HS-5 (cell line): Measurements from ENCODE around the gene ARHGAP45.

Experiments used
- DNase-seq: peaks from one replicate; pipeline ENCODE4 v3.0.0-alpha.2; 2012; ENCODE audit warnings: low read depth

ARHGAP45 gene

DNA sequence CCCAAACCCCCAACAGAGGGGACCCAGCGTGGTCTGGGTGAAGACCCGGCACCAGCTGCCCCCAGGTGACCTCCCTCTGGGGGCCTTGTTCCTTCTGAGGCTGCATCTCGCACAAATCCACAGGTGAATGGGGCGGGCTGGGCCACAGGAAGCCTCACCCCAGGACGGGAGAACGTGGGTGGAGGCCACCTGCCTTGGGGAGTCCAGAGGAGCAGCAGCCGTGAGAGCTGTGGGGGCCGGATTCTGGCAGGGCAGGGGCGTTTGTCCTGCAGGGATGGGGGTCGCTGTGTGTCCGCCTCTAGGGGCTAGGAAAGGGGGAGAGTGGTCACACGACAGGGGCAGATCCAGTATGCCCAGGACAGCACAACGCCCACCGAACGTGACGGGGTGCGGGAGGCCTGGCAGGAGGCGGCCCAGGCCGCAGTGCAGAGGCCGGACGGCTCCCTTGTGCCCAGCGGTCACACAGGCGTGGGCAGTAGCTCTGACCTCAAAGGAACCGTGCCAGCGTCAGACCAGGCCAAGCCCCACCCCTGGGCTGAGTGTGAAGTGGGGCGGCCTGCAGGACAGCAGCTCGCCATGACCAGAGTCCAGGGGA is 21.5 kb downstream of the ARHGAP45 start:
- DNase-seq = no peak

GRCh38 chr19:1089126-1089771 is 22.3 kb downstream of the ARHGAP45 start:
- no peak for DNase-seq

- DNase-seq = no peak
Observed at GRCh38 chr19:1089891-1090290, 22.9 kb downstream of the ARHGAP45 start.

GRCh38 chr19:1090731-1091543 is 24.0 kb downstream of the ARHGAP45 start:
- no peak for DNase-seq

DNA sequence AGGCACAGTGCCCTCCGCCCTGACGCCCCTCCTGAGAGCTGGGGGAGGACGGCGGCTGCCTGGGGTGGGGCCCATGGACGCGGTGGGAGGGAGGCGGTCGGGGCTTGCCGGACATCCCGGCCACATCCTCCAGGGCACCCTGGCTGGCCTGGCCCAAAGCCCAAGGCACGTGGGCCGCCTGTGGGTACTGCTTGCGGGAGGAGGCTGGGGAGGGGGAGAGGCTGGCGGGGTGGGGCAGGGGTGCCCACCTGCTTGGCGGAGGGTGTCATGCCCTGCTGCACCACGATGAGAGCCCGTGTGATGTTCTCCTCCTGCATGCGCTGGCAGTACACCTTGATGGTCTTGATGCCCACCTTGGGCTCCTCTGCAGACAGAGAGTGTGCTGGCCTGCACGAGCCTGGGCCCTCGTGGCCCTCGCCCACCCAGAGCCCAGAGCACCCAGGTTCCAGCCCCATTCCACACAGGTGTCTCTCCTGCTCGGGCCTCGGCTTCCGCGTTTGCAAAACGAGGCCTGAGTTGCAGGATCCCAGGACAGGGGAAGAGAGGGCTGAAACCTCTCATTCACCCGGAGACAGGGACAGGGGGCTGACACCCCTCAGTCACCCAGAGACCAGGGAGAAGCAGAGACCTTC is 24.7 kb downstream of the ARHGAP45 start:
- no peak for DNase-seq

GRCh38 chr19:1093330-1093729 is 26.4 kb downstream of the ARHGAP45 start:
- DNase-seq = no peak

GRCh38 chr19:1093811-1094553 is 27.0 kb downstream of the ARHGAP45 start:
- no peak for DNase-seq

GRCh38 chr19:1094655-1094977 is 27.6 kb downstream of the ARHGAP45 start:
- DNase-seq = no peak

GRCh38 chr19:1094978-1095701 is 28.2 kb downstream of the ARHGAP45 start, which contains the start of gene POLR2E:
Gene POLR2E (minus strand): TSS chr19:1095375. CDS start chr19:1095315, 60 bp downstream.
- DNase-seq = peak; percentile 83

- DNase-seq = no peak
Observed at GRCh38 chr19:1097810-1098176, 30.8 kb downstream of the ARHGAP45 start.

DNA sequence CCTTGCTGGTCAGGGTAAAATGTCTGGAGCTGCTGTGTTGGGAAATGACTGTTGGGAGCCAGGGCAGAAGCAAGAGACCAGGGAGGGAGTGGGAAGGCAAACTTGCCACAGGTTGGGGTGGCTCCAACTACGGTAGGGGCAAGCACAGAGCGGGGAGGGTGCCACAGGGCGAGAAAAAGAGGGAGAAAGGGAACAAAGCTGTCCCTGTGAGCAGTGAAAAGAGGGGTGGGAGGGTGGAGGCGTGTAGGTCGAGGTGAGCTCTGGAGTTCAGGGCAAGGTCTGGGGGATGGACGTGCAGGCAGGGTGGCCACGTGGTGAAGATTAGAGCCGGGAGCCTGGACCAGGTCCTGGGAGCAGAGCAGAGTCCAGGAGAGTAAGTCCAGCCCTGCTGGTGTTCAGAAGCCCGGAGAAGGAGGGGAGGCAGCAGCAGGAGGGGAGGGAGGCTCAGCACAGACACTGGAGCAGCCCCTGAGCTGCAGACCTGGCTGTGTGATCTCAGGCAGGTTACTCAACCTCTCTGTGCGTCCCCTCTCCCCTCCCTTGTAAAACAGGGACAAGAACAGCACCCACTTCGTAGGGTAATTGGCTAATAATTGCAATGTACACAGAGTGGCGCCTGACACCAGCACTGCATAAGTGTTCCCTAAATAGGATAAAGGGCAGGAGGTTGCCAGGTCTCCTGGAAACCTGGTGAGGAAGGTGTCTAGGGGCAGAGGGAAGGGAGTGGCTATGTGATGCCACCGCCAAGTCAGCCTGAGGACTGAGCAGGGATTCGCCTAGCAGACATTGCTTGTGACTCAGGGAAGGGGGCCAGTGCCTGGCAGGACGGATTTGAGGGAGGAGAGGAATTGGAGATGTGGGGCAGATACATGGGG is 31.4 kb downstream of the ARHGAP45 start:
- no peak for DNase-seq

- no peak for DNase-seq
Observed at GRCh38 chr19:1101337-1101698, 34.4 kb downstream of the ARHGAP45 start.

GRCh38 chr19:1102407-1103131 is 35.6 kb downstream of the ARHGAP45 start:
- DNase-seq = peak; percentile 97

DNA sequence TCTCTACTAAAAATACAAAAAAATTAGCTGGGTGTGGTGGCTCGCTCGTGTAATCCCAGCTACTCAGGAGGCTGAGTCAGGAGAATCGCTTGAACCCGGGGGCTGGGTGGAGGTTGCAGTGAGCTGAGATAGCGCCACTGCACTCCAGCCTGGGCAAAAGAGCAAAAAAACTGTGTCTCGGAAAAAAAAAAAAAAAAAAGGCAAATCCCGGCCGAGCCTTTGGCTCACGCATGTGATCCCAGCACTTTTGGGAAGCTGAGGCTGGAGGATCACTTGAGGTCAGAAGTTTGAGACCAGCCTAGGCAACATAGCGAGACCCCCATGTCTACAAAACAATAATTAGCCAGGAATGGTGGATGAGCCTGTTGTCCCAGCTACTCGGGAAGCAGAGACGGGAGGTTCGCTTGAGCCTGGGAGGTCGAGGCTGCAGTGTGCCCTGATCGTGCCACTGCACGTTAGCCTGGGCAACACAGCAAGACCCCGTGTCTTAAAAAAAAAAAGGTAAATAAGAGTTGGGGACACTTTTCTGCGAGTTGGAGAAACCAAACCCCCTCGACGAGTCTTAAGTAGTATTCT is 36.3 kb downstream of the ARHGAP45 start:
- no peak for DNase-seq

- peak; percentile 88 for DNase-seq
Observed at GRCh38 chr19:1103708-1104310, 36.8 kb downstream of the ARHGAP45 start, which contains the start of gene GPX4. Gene GPX4 (plus strand): TSS chr19:1103994. CDS start chr19:1104044, 50 bp downstream.

DNA sequence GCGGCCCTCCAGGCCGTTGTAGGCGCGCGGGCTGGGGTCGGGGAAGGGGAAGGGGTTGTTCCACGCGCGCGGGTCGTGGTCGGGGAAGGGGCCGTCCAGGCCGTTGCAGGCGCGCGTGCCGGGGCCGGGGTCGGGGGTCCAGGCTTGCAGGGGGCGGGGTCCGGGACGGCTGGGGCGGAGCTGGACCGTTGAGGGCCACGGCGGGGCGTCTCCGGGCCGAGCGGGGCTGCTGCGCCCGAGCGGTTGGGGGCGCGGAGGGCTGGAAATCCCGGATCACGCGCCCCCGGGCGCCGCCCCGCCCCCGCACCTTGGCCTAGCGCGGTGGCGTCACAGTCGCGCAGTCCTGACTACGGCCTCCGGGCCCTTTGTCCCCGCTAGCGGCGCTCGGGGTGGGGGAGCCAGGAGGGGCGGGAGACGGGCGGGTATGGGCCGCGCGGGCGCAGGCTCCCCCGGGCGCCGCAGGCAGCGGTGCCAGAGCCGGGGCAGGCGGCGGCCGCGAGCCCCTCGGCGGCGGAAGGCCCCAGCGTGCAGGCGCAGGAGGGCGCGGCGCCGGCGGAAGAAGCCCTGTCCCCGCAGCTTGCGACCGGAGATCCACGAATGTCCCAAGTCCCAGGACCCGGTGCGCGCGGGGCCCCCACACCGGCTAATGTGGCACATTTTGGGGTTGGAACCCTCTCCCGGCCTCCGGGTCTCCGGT is 37.5 kb downstream of the ARHGAP45 start:
- DNase-seq = no peak

GRCh38 chr19:1105008-1105872 is 38.3 kb downstream of the ARHGAP45 start:
- DNase-seq = no peak
